Esophagus squamous epithelium (tissue), 4 donors: ENCODE data around the gene ID3.

ENCODE experiments used
- CTCF ChIP-seq, 6 experiments: fragments of 450-650 bp in 4 of 6; fragments of 200-600 bp in 2 of 6; sonication (generic) in 2 of 6; IDR thresholded peaks; one replicate each; pipeline ENCODE4 v1.5.1; 2016 to 2019; ENCODE audit warnings: antibody characterized with exemption in 6 of 6, mild to moderate bottlenecking in 4 of 6, moderate library complexity in 4 of 6
- POLR2A ChIP-seq, 4 donors: fragments of 450-650 bp; IDR thresholded peaks; one replicate each; pipeline ENCODE4 v1.6.1; 2017; ENCODE audit warnings: antibody characterized with exemption in 4 of 4, mild to moderate bottlenecking in 4 of 4, moderate library complexity in 3 of 4

GRCh38 chr1:23554127-23554480 lies 5.2 kb downstream of the ID3 start:
- no peak for TF ChIP-seq POLR2A (IDR thresholded peaks at IDR 0.05)
- TF ChIP-seq CTCF (IDR thresholded peaks at IDR 0.05): no peak
